Mucosa of gallbladder (tissue), 1 donor: ENCODE results near the gene MRGPRF. TPM values are rescaled to one million over a fixed set of nuclear protein-coding genes. Genes with fewer than 3 reads are reported as not detected.

ENCODE experiments used
- DNase-seq: peaks from one replicate; pipeline ENCODE4 v3.0.0-alpha.2; 2020; ENCODE audit warnings: low spot score
- total RNA-seq: library from RNA; stranded (reverse); gene quantifications from one replicate; pipeline ENCODE4 v1.2.1, GENCODE V29; 2021
- donor health status: DM: no; HTN: no; CAD: no.

Gene MRGPRF
- total RNA-seq, 1 donor from 2014 or later: 43.8 TPM

DNA sequence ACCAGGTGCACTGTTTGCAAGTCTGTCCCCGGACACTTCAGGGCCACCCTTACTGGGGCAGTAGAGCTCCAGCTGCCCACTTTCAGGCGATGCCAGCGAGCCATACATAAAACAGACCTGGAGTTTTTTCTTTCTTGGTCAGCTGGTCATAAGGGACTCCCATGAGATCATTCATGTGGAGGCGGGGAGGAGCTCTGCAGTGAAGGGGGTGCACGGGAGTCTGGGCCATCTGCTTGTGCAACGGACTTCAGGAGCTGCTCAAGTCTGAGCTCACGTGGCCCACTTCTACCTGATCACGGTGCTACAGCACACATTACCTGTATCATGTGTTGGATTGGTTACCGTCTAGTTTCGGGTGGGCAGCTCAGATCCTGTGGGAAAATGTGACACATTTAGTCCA, 9.2 kb upstream of the MRGPRF start:
- DNase-seq: no peak

DNA sequence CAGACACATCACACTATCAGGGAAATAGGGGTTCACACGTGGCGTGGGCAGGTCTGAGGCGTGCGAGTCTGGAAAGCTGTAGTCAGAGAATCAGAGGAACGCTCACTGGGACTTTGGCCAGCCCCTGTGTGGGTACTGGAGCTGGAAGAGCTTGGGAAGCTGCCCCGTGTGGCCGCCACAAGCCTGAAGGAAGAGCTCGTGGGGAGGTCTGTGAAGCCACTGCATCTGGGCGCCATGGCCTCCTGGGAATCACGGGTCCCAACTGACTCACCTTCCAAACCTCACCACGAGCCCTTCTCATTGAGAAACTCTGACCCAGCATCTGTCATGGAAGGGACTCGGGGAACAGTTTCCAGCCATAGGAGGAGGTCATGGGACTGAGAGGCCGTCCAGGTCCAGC, 5.9 kb upstream of the MRGPRF start:
- DNase-seq: peak; percentile 52

- DNase-seq: no peak
Measured at GRCh38 chr11:69017951-69018350, 4.9 kb upstream of the MRGPRF start.

DNA sequence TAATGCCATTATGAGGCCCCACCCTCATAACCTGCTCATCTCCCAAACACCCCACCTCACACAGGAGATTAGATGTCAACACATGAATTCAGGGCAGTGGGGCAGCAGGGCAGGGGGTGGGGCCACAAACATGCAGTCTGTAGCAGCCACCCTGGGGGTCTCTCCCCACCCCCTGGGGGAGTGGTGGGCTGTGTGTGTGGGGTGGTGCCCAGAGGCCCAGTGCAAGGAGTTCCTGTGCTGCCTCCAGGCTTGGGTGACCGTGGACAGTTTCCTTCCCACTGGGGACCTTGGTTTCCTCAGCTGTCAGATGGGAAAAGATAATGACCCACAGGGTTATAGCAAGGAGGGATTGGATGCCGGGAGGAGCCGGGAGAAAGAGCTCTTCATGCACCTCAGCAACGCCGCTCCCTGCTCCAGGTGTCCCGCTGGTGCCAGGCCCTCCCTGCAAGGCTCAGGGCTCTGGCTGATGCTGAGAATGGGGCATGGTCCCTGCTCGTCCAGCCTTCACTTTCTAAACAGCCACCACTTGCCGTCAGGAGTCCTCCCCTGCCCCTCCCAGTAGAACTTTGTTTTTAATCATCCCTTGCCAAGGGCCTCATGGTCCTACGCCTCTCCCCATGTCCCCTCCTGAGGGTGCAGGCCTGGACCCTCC, 2.0 kb upstream of the MRGPRF start:
- DNase-seq: no peak

DNA sequence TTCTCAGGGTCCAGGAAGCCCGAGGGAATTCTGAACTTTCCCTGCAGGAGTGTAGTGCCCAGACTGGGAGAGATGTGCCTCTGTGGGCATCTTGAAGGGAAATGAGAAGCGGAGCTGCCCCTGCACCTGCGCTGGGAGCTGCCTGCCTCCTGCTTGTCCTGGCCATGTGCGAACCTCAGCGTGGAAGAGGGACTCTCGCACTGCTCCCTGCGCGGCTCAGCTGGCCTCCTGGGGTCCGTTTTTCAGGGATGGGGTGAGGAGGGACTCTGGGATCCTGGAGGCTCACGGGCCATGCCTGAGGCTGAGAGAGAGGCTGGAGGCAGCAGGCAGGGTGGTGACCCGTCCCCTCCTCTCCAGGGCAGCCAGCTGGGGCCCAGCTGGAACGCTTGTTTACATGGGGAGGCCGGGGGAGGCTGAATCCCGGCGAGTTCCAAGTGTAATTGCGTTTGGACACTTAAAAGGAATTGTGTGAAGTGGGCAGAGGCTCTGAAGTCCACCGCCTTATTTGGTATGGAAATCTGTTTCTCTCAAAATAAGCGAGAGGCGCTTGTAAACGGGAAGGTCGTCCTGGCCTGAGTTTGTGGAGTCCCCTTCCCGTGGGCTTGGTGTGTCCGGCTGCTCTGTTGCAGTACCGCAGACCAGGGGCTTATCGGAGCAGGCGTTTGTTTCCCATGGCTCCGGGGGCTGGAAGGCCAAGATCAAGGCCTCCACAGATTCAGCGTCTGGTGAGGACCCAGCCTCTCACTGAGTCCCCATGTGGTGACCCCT, 1.2 kb upstream of the MRGPRF start:
- DNase-seq: peak; percentile 66

DNA sequence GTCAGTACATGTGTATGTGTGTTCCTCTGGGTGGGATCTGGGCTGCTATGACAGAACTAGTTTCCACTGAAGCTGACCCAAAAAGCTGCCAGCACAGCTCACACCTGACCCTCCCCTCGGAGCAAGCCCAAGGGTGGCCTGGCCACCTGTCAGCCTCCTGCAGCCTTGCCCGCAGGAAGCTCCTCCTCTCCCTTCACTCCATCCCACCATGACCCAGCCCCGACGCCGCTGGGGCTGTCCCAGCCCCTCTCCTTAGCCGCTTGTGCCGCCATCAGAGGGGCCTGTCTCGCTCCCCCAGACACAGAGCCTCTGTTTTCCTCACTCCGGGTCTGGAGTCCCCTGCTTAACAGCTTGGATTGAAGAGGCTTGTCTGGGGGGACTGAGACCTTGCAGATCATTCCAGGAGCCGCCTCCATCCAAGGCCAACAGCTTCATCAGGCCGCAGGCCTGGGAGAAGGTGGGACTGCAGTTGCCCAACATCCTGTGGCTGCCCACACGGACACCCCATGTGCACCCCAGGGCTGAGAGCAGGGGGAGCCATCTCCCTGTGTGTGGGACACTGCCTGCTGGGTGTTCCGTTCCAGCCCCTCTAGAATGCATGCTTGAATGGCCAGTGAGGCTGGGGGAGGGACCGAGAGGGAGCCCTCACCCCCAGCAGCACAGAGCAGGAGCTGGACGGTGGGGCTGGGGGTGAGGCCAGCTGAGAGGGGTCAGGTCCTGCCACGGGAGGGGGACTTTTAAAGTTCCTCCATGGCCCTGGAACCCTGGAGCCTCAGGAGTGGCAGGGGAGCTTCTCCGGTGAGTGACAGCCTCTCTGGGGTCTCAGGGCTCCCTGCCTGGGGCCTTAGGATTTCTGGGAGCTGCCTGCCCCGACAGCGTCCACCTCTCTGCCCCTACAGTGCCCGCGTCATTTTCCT, 696 bp downstream of the MRGPRF start:
- DNase-seq: no peak

- DNase-seq: no peak
Measured at GRCh38 chr11:69011624-69012091, 1.4 kb downstream of the MRGPRF start.

- peak; percentile 83 for DNase-seq
Measured at GRCh38 chr11:69010964-69011623, 2.0 kb downstream of the MRGPRF start.

DNA sequence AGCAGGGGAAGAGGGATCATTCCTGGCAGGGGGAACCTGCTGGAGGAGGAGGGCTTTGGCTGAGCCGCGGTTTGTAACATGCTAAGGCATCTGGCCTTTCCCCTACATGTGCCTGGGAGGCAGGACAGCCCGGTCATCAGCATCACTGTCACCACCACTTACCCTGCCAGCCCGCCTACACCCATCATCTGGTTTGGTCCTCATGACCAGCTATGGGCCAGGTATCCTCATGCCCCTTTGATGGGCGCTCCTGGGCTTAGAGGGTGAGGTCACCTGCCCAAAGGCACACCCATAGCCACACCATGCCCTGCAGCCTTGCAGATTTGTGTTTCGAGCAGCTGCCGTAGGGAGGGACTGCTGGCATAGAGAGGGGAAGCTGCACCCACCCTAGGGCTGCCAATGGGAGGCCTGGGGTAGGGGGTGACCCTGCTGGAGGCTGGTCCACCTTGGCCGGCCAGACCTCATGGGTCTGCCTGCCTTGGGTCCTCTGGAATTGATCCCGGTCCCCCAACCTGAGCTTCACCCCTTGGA, 2.6 kb downstream of the MRGPRF start:
- DNase-seq: no peak

DNA sequence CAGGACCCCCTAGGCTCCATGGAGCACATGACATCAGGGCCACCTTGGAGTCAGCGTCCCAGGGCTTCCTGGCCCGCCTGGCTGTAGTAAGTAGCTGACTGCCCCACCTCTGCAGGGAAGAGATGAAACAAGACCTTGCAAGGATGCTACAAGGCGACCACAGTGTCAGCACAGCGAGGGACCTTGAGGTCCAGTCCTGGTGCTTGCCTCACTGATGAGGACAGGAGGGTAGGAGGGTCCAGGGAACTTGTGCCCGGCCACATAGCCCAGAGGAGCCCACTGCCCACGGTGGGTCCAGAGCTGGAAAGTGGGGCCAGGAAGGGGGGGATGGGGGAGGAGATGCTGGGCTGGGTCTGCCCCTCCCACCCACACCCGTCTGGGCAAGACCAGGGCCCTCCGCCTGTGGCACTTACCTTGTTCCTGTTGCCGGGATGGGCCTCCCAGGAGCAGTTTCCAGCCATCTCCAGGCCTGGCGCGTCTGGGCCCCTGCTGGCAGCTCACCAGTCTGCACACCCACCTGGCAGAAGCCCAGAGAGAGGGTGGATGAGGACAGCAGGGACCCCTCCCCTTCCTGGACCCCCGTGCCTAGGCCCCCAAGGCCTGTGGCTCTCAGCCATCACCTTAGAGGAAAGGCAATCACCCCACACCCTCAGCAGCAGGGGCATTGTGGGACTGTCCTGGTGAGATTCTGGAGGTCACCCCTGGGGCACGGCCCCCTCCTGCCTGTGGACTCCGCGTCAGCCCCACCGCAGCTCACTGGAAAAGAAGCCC, 3.4 kb downstream of the MRGPRF start:
- DNase-seq: no peak

DNA sequence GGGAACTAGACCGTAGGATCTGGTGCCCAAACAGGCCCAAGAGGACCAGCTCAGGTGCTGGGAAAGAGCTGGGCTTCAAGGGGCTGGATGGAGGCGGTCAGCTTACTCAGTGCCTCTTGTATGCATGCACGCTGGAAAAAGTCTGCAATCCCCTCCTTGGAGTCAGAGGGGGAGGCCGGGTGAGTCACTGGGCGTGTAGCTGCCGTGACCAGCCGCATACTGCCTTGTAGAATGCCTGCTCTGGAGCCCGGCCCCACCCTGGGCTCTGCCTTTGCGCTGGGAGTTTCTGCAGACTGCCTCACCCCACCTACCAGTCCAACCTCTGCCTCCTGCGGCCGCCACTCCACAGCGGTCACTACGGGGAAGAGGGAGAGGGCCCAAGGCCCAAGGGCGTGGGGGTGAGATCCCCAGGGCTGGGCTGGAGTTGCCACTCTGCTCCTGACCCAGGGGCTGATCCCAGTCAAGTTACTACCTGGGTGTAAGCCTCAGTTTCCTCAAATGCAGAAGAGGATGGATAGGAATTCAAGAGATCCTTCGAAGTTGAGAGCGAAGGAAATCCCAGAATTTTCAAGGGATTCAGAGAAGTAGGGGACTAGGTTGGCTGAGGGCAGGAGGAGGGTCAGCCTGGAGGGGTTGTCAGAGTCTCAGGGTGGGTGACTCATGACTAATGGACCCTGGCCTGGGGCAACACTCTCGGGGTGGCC, 4.2 kb downstream of the MRGPRF start:
- DNase-seq: peak; percentile 91

- peak; percentile 66 for DNase-seq
Measured at GRCh38 chr11:69007975-69008381, 5.1 kb downstream of the MRGPRF start.

GRCh38 chr11:69006816-69007215, 6.2 kb downstream of the MRGPRF start:
- no peak for DNase-seq

- no peak for DNase-seq
Measured at GRCh38 chr11:69005631-69006368, 7.2 kb downstream of the MRGPRF start.

DNA sequence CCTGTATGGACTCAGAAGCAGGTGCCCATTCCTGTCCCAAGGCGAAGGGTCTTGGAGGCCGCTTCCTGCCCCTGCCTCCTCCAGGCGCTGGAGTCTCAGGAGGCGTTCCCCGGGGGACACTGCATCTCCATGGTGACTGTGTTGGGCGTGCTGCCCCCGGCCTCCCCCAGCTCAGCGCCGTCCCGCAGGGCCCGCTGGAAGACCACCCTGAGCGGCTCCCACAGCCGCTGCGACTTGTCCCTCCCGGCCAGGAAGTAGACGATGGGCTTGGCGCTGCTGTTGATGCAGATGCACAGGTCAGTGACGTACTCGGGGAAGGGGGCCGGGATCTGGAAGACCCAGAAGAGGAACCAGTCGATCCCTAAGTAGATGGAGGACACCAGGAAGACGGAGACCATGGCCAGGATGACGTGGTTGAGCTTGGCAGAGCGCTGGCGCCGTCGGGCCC, 7.8 kb downstream of the MRGPRF start:
- DNase-seq: no peak

- no peak for DNase-seq
Measured at GRCh38 chr11:69004411-69005182, 8.4 kb downstream of the MRGPRF start.

- DNase-seq: no peak
Measured at GRCh38 chr11:69003866-69004367, 9.1 kb downstream of the MRGPRF start.

DNA sequence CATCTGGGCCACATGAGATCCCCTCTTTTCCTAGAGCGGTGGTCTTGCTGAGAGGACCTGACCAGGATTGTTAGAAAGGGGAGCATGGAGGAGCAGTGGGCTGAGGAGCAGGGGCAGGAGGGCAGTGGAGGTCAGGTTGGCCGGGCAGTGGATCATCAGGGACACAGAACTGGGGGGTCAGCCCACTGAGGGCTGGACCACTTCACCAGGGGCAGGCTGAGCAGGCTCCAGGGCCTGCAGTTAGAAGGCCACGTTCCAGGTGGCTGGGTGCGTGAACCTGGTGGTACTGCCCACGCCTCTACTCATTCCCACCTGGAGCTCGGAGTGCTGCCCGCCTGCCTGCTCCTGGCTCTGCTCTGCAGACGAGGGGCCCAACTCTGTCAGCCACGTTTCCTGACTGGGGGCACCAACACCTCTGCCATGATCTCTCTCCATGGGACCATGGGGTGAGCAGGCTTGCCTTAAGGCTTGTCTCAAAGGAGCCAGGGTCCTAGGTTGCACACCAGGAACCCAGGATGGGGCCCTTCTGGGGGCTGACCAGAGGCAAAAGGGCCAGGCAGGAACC, 9.7 kb downstream of the MRGPRF start:
- no peak for DNase-seq
